GM12873 (cell line): Measurements from ENCODE around the gene IL10RB.
A peak's percentile ranks its signal among the peaks of the same experiment; 100 is the strongest.

Experiments used
- CTCF ChIP-seq: IDR thresholded peaks from 2 replicates; pipeline ENCODE4 v1.5.1; 2012; ENCODE audit warnings: low read depth, mild to moderate bottlenecking, moderate library complexity, low read length, control low read depth; ENCODE audit not compliant: insufficient read depth; ENCODE audit errors: missing control alignments

The IL10RB gene

GRCh38 chr21:33327792-33328433, 61.7 kb downstream of the IL10RB start:
- no peak for TF ChIP-seq CTCF

GRCh38 chr21:33330726-33331125, 64.6 kb downstream of the IL10RB start:
- peak; percentile 20 for TF ChIP-seq CTCF

GRCh38 chr21:33332143-33332542, 66.0 kb downstream of the IL10RB start:
- TF ChIP-seq CTCF = no peak

GRCh38 chr21:33334191-33334590, 68.0 kb downstream of the IL10RB start:
- TF ChIP-seq CTCF = no peak

GRCh38 chr21:33334824-33335223, 68.7 kb downstream of the IL10RB start:
- TF ChIP-seq CTCF = no peak

- no peak for TF ChIP-seq CTCF
Measured at GRCh38 chr21:33339135-33339534, 73.0 kb downstream of the IL10RB start.

GRCh38 chr21:33339918-33340317, 73.8 kb downstream of the IL10RB start:
- TF ChIP-seq CTCF = no peak

- TF ChIP-seq CTCF = no peak
Measured at GRCh38 chr21:33345751-33346238, 79.6 kb downstream of the IL10RB start.
